Right lobe of liver (tissue), 4 donors: ENCODE data around the gene TRA2B.

ENCODE experiments used
- POLR2A ChIP-seq: fragments of 450-650 bp; IDR thresholded peaks from one replicate; pipeline ENCODE4 v1.6.1; 2017; ENCODE audit warnings: antibody characterized with exemption, mild to moderate bottlenecking
- TF ChIP-seq, protein P1 (sequence below), 4 donors: fragments of 200-600 bp in 3 of 4; fragments of 450-650 bp in 1 of 4; IDR thresholded peaks; one replicate each; pipeline versions ENCODE4 v1.5.1 to v1.8.0; 2016 to 2022; ENCODE audit warnings: antibody characterized with exemption in 4 of 4, mild to moderate bottlenecking in 2 of 4
- donor health status: DM: no; HTN: no; CAD: no.
- donor health status: DM: no; HTN: no; CAD: no.
- donor health status: DM: no; HTN: yes; CAD: no.

GRCh38 chr3:185924375-185924774 is 13.4 kb downstream of the TRA2B start:
- TF ChIP-seq POLR2A = no peak
- TF ChIP-seq, protein P1, sequence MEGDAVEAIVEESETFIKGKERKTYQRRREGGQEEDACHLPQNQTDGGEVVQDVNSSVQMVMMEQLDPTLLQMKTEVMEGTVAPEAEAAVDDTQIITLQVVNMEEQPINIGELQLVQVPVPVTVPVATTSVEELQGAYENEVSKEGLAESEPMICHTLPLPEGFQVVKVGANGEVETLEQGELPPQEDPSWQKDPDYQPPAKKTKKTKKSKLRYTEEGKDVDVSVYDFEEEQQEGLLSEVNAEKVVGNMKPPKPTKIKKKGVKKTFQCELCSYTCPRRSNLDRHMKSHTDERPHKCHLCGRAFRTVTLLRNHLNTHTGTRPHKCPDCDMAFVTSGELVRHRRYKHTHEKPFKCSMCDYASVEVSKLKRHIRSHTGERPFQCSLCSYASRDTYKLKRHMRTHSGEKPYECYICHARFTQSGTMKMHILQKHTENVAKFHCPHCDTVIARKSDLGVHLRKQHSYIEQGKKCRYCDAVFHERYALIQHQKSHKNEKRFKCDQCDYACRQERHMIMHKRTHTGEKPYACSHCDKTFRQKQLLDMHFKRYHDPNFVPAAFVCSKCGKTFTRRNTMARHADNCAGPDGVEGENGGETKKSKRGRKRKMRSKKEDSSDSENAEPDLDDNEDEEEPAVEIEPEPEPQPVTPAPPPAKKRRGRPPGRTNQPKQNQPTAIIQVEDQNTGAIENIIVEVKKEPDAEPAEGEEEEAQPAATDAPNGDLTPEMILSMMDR (IDR thresholded peaks at IDR 0.05) = no peak
